GM21390 (cell line): ENCODE data around the gene WWOX.
"Not testable (repeated sequence)": the region's sequence is repeated elsewhere in the genome, so short reads cannot be mapped to it uniquely, and the experiment has no call there.

Experiments used
- ATAC-seq: cut with Tn5 transposase; IDR thresholded peaks from one replicate; pipeline ENCODE4 v1.9.1; 2021; ENCODE audit not compliant: unreplicated experiment

Gene WWOX

DNA sequence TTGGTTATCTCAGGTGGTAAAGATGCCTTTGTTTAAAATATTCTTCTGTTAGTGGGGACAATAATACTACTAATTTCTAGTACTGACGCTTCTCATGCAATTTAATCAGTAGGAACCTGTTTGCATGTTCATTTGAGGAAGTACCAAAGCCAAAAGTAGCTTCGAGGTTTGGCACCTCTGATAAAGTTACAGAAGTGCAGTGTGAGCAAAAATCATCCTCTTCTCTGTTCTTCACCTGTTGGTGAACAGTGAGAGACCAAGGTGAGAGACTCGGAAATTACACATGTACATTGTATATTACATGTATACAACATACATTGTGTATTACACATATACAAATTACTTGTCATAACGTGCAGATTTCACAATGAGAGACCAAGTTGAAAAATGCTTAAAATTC lies 1096.5 kb downstream of the WWOX start:
- ATAC-seq: no peak

- ATAC-seq: no peak
These were observed 1102.0 kb downstream of the WWOX start for GRCh38 chr16:79201436-79201835.

DNA sequence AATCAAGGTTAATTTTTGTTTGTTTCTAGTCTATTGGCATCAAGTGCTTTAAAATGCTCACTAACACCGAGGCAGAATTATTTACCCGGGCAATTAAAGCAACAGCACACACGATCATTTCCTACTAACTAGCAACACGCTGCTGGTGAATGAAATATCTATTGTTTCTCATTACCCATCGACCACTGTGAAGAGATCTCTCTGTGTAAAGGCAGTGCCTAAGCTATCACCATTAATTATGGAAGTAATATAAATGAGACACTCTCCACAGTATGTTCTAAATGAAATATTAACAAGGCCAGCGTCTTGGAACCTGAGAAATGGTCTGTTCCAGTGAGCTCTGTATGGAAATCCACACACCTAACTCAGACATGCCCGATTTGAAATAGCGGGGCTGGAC lies 1103.5 kb downstream of the WWOX start:
- no peak for ATAC-seq

DNA sequence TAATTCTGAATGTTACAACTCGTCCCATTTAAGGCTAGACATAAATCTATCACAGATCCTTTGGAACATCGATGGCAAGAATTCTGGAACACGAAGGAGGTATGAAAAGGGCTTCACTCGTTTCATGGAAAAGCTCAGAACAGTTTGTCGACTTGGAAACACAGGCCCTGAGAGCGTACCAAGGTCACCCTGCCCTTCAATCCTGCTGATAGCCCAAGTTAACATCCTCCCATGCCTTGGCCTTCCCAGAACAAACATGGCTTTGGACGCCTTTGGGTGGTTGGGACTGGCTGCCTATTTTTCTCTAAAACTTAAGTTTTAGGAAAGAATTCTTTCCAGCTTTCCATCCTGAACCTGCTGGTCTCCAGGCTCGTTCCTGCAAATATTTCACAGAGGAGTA lies 1105.0 kb downstream of the WWOX start:
- ATAC-seq: no peak

DNA sequence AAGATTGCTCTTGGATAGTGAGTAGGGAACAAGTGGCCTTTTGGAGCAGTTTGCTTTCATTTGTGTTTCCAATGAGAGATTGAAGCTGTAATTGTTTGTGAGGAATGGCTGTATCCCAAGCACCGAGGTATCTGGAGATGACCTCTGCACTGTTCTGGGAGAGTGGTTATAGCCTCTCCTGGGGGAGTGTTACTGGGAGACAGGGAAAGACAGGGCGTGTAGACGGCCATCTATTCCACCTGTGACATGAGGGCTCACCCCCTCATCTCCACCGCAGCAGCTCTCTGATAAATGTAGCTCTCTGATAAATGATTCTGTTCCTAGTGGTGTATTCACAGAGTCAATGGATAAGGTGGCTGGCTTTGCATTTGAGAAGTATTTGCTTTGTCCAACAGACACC lies 1107.4 kb downstream of the WWOX start:
- no peak for ATAC-seq

- ATAC-seq: no peak
These were observed 1109.9 kb downstream of the WWOX start for GRCh38 chr16:79209308-79209707.

- ATAC-seq: no peak
These were observed 1111.2 kb downstream of the WWOX start for GRCh38 chr16:79210607-79211006.

- no peak for ATAC-seq
These were observed 1112.1 kb downstream of the WWOX start for GRCh38 chr16:79211586-79211985.

DNA sequence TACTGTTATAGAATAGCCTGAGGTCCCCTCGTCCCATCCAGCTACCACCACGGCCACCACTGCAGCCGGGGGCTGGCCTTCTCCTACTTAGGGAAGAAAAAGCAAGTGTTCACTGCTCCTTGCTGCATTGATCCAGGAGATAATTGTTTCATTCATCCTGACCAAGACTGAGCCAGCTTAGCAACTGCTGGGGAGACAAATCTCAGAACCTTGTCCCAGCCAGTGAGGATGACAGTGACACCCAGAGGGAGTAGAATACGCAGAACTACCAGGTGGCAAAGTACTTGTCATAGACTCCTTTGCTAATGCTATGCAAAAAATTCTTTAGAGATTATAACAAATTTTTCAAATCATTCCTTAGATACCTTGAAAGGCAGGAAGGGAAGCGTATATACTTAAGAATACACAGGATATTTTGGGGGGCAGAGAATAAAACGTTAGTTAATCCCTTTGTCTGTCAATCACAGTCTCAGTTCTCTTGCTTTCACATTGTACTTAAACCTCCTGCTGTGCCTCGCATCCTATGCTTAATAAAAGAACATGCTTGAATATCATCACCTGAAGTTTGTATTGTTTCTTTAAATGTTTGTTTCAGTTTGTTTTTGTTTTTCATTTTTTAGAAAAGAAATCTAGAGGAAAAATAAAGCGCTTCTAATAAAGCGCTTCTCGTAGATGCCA lies 1112.8 kb downstream of the WWOX start:
- ATAC-seq: no peak

- ATAC-seq: no peak
These were observed 1113.8 kb downstream of the WWOX start for GRCh38 chr16:79213214-79213613.

DNA sequence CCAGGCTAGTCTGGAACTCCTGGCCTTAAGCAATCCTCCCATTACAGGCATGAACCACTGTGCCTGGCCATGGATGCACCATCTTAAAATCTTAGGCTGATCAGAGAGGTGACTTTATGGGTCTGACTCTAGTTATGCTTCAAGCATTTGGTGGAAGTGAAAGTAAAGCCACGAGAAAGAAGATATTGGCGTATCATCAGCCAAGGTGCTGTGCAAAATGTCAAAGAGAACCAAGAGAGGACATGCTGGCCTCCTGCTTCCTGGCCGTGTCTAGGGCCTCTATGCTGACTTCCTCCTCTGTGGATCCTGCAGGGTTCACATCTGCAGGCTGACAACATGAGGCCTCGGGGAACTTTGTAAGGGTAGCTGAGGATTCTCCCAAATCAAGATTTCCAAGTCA lies 1115.8 kb downstream of the WWOX start:
- ATAC-seq: no peak

DNA sequence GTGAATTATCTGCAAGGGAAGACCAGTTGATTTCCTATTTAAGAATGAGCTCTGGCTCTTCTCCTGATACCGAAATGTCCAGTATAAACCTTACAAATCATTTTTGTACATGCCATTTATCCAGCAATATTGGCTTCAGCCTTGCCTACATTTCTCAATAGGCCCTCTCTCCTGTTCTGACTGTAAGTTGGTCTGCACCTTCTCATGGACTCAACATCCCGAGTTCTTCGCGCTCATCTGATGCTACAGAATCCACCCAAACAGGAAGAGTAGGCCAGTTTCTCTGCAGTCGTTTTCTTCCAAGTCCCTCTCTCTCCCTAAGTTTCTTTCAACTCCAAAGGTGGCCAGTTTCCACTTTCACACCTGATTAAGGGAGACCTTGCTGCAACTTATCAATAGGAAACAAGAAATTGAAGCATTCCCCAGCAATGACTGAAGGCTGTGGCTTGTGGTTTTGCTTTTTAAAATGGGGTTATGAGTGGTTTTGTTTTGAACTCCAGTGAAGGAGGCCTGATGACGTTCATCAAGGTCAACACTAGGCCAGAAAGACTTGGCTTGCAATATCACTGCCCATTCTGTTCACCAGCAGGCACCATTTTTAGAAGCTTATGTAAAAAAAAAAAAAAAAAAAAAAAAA lies 1118.0 kb downstream of the WWOX start:
- no peak for ATAC-seq

DNA sequence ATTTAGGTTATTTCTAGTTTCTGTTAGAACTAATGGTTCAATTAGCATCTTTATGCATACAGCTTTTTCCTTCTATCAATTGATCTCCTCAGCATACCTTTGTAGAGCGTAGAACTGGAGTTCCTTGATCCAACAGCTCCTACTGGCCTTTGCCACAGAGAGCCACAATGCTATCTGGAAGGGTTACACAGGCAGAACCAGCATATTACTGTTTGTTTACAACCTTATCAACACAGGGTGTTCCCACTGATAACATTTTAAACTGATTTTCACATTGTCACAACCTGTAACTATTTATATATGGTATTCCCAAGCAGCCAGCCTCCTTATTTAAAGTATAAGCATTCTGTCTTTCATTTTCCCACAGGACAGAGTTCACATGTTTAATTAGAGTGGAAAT lies 1118.9 kb downstream of the WWOX start:
- ATAC-seq: no peak

GRCh38 chr16:79225994-79226393 lies 1126.5 kb downstream of the WWOX start:
- not testable (repeated sequence) for ATAC-seq

- no peak for ATAC-seq
These were observed 1129.9 kb downstream of the WWOX start for GRCh38 chr16:79229361-79229760.

DNA sequence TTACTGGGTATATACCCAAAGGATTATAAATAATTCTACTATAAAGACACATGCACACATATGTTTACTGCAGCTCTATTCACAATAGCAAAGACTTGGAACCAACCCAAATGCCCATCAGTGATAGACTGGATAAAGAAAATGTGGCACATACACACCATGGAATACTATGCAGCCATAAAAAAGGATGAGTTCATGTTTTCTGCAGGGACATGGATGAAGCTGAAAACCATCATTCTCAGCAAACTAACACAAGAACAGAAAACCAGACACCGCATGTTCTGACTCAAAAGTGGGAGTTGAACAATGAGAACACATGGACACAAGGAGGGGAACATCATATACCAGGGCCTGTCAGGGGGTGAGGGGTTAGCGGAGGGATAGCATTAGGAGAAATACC lies 1146.2 kb downstream of the WWOX start:
- not testable (repeated sequence) for ATAC-seq

GRCh38 chr16:79247386-79247785 lies 1147.9 kb downstream of the WWOX start:
- ATAC-seq: no peak

- no peak for ATAC-seq
These were observed 1148.9 kb downstream of the WWOX start for GRCh38 chr16:79248351-79248750.

- no peak for ATAC-seq
These were observed 1151.1 kb downstream of the WWOX start for GRCh38 chr16:79250502-79251098.

DNA sequence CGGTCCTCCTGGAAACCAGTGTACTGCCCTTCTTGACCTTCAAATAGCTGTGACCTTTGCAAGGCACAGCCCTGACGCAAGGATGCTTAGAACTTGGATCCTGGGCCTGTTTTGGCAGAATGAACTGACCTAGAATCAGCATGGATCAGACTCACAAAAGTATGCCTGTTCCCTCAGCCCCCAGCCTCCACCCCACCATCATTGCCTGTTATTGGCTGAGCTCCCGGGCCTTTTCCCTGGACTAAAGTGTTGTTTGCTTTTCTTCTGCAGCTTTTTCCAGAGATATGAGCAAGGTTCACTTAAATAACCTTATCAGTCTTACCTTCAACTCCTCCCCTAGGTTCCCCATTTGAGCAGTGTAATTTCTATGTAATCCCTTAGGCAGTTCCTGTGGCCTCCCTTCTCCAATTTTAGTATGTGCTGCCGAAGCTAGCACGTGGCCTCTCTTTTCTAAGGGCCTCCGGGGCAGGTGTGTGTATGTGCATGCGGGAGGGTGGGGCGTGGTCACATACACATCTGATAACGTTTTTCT lies 1153.7 kb downstream of the WWOX start:
- no peak for ATAC-seq

- no peak for ATAC-seq
These were observed 1158.6 kb downstream of the WWOX start for GRCh38 chr16:79257953-79258490.

GRCh38 chr16:79260890-79261289 lies 1161.4 kb downstream of the WWOX start:
- ATAC-seq: not testable (repeated sequence)
